Aorta (tissue), 5 donors: ENCODE measurements around the gene NAXE. TPM values are rescaled to one million over a fixed set of nuclear protein-coding genes. Genes with fewer than 3 reads are reported as not detected.
"Not testable (repeated sequence)": the region's sequence is repeated elsewhere in the genome, so short reads cannot be mapped to it uniquely, and the experiment has no call there.

Experiments used
- ATAC-seq: fragments of 200-7000 bp; cut with Tn5 transposase; one replicate; pipeline ENCODE4 v1.9.1; 2022; ENCODE audit warnings: moderate library complexity; ENCODE audit not compliant: low FRiP score
- DNase-seq, 2 donors: peaks; one replicate each; pipeline ENCODE4 v3.0.0-alpha.2; 2020
- H3K27ac ChIP-seq, 2 donors: one replicate each; pipeline ENCODE4 v1.5.1; 2013; ENCODE audit warnings: low read length in 2 of 2, mild to moderate bottlenecking in 2 of 2, moderate library complexity in 2 of 2, control low read depth in 1 of 2, inconsistent platforms in 1 of 2, low read depth in 1 of 2
- H3K27me3 ChIP-seq, 2 donors: one replicate each; pipeline ENCODE4 v1.6.1; 2013; ENCODE audit warnings: control low read depth in 1 of 2, low read length in 1 of 2, mild to moderate bottlenecking in 1 of 2, moderate library complexity in 1 of 2; ENCODE audit not compliant: insufficient read depth in 2 of 2, control insufficient read depth in 1 of 2
- H3K36me3 ChIP-seq, 2 donors: one replicate each; pipeline ENCODE4 v1.6.1; 2013; ENCODE audit warnings: control low read depth in 1 of 2, low read length in 1 of 2, mild to moderate bottlenecking in 1 of 2; ENCODE audit not compliant: insufficient read depth in 2 of 2, control insufficient read depth in 1 of 2
- H3K4me1 ChIP-seq, 2 donors: one replicate each; pipeline ENCODE4 v1.6.1; 2013; ENCODE audit warnings: low read length in 2 of 2, control low read depth in 1 of 2, mild to moderate bottlenecking in 1 of 2, moderate library complexity in 1 of 2; ENCODE audit not compliant: insufficient read depth in 2 of 2, control insufficient read depth in 1 of 2
- H3K4me3 ChIP-seq, 2 donors: one replicate each; pipeline ENCODE4 v1.5.1; 2013; ENCODE audit warnings: low read length in 2 of 2, control low read depth in 1 of 2, mild to moderate bottlenecking in 1 of 2
- H3K9me3 ChIP-seq: one replicate; pipeline ENCODE4 v1.6.1; 2013; ENCODE audit warnings: mild to moderate bottlenecking, low read length; ENCODE audit not compliant: control insufficient read depth
- WGBS, 2 donors: extraction: QIAGEN DNeasy Blood & Tissue Kit; methylation state at CpG; one replicate each; pipeline ENCODE4 v1.1.7; 2013; 5-methylcytosine and 5-hydroxymethylcytosine counted together
- intact Hi-C, 2 donors: fragments of 100-400 bp; cut with DNase I; formaldehyde crosslinking; loops; one replicate each; pipeline versions ENCODE4 v1.14.2 to v1.15.0; 2022
- polyA plus RNA-seq, 2 donors: library from polyadenylated mRNA; stranded (reverse); fragments of 200-250 nt; gene quantifications; one replicate each; pipeline ENCODE4 v1.2.3, GENCODE V29; 2013
- total RNA-seq, 2 donors: library from RNA; stranded (reverse); fragmentation: NEBNext Ultra II Directional; extraction: Animal tissue kit (Norgen Biotek cat#: 25700); gene quantifications; one replicate each; pipeline ENCODE4 v1.2.1, GENCODE V29; 2021
- donor health status: healthy with polysubstance abuse.
- donor health status: Bipolar disorder and iron deficiency.
- donor health status: DM: no; HTN: no; CAD: no.
- donor health status: DM: no; HTN: no; CAD: no.
- donor health status: DM: yes; HTN: yes; CAD: no.

Gene NAXE
- total and polyA plus RNA-seq, 4 donors = 41.5 to 69.4 (median 56.8) TPM

DNA sequence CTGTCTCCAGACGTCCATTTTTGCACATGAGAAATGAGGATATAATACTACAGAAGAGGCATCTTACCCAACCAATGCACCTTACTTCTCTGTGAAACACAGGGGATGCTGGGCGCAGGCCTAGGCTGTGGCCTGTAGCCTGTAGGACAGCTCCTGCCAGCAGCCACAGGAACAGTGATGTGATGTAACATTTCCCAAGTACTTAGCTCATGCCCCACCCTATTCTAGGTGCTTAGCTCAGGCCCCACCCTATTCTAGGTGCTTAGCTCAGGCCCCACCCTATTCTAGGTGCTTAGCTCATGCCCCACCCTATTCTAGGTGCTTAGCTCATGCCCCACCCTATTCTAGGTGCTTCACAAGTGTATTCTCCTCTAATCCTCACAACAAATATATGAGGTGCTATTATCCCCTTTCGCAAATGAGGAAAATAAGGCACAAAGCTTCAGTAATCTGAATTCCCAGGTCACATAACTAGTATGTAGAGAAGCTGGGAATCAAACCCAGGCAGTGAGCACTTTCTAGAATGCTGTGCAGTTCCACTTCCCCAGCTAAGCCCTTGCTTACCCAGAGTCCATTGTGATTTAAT is 4.6 kb upstream of the NAXE start:
- 91 to 92% methylated on average over 3 of the region's 3 CpGs for WGBS, 2 donors
- DNase-seq (peak in 1 of 2 donors; percentile 25), ATAC-seq (no peak)
- Histone ChIP-seq H3K27ac (no peak overlapping the region), H3K4me3 (no peak overlapping the region), H3K36me3 (no peaks in the 10 kb centered on the region), H3K27me3 (no peaks in the 10 kb centered on the region), H3K4me1 (no peaks in the 10 kb centered on the region), H3K9me3 (no peaks in the 10 kb centered on the region)
- intact Hi-C loops = no loop called here

- H3K27me3 ChIP-seq, intact Hi-C loops, ATAC-seq, H3K4me1 ChIP-seq, H3K9me3 ChIP-seq, H3K4me3 ChIP-seq, H3K27ac ChIP-seq, H3K36me3 ChIP-seq: not testable (repeated sequence)
- peak in 1 of 2 donors; percentile 9 for DNase-seq
- 84 to 87% methylated on average over 8 of the region's 8 CpGs for WGBS, 2 donors
Observed at GRCh38 chr1:156587927-156588326, 3.6 kb upstream of the NAXE start.

GRCh38 chr1:156589546-156589945 is 2.0 kb upstream of the NAXE start:
- Histone ChIP-seq H3K4me3 (no peak overlapping the region), H3K4me1 (no peaks in the 10 kb centered on the region), H3K27me3 (no peaks in the 10 kb centered on the region), H3K9me3 (no peaks in the 10 kb centered on the region), H3K27ac (no peak overlapping the region), H3K36me3 (peaks cover 0 to 1% of the 10 kb centered on the region in 2 donors)
- 42 to 53% methylated on average over 5 of the region's 5 CpGs for WGBS, 2 donors
- intact Hi-C loops = no loop called here
- ATAC-seq = no peak
- no peak for DNase-seq

DNA sequence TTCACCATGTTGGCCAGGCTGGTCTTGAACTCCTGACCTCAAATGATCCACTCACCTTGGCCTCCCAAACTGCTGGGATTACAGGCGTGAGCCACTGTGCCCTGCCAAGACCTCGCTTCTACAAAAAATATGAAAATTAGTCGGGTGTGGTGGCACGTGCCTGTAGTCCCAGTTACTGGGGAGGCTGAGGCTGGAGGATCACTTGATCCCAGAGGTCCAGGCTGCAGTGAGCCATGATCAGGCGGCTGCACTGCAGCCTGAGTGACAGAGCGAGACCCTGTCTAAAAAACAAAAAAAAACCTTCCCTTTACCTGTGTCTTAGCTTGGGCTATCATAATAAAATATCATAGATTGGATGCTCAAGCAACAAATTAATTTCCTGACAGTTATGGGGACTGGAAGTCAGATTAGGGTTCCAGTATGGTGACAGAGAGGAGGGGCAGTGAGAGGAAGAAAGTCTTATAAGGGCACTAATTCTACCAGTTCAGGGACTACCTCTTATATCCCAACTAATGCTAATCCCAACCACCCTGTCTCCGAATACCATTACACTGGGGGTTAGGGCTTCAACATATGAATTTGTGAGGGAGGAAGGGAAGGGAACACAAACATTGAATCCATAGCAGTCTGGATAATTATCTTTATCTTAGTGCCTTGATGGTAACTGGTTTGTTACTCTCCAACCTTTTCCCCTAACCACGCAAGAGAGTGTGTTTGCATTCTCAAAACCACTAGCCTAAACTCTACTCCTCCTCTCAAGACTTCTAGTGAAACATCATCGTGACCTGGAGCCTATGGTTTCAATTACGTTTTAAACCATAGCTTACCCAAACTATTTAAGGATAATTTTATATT is 1.0 kb upstream of the NAXE start:
- H3K36me3 ChIP-seq = peaks cover 0 to 4% of the 10 kb centered on the region in 2 donors
- WGBS, 2 donors = 83% methylated on average over 10 of the region's 10 CpGs
- ATAC-seq = no peak
- no peaks in the 10 kb centered on the region for H3K9me3 ChIP-seq
- no peak for DNase-seq
- H3K27ac ChIP-seq = peak overlapping the region in 1 of 2 donors; percentile 23
- no peak overlapping the region for H3K4me3 ChIP-seq
- H3K4me1 ChIP-seq = no peaks in the 10 kb centered on the region
- H3K27me3 ChIP-seq = no peaks in the 10 kb centered on the region
- intact Hi-C loops = loop anchor here in 1 of 2 donors (5.0 kb wide), 1 partner anchor 78 kb away; no protein-coding TSS in a partner anchor

DNA sequence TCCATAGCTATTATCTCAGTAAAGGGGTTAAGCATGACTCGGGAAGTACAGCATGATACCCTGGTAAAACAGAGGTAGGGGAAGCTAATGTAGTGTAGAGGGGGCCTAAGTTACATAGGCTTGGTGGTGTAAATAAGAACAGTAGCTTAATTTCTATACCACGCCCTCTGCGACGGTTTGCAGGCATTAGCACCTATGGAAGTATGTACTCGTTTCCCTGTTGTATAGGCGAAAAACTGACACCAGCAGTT is 470 bp upstream of the NAXE start:
- peak overlapping the region; percentile 71 to 77 for H3K4me3 ChIP-seq
- H3K36me3 ChIP-seq = peaks cover 0 to 6% of the 10 kb centered on the region in 2 donors
- 18% methylated on average over 6 of the region's 6 CpGs for WGBS, 2 donors
- intact Hi-C loops = loop anchor here in 1 of 2 donors (5.0 kb wide), 1 partner anchor 79 kb away; no protein-coding TSS in a partner anchor
- H3K27me3 ChIP-seq = no peaks in the 10 kb centered on the region
- ATAC-seq = no peak
- no peaks in the 10 kb centered on the region for H3K4me1 ChIP-seq
- H3K27ac ChIP-seq = peak overlapping the region; percentile 23 to 91
- DNase-seq = no peak
- no peaks in the 10 kb centered on the region for H3K9me3 ChIP-seq

DNA sequence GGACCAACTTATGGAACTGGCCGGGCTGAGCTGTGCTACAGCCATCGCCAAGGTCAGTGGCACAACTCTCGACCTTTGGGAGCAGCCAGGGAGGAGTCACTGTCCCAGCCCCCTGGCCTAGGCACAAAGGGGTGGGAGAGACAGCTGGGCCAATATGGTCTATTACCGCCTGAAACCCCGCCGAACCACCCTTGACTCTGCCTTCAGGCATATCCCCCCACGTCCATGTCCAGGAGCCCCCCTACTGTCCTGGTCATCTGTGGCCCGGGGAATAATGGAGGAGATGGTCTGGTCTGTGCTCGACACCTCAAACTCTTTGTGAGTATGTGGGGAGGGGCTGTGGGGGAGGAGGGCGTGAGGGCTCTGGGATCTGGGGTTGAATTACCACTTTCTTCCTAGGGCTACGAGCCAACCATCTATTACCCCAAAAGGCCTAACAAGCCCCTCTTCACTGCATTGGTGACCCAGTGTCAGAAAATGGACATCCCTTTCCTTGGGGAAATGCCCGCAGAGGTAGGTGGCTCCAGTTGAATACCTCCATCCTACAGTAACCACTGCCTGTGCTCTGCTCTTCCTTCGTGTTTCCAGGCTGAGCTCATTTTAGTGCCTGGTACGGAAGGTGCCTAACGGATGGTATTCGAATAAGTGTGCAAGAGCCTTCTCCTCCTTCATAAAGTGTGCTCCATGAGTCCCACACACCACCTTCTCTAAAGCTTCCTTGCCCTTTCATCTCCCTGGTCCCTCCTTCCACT is 758 bp downstream of the NAXE start:
- H3K4me3 ChIP-seq = peak overlapping the region; percentile 71 to 77
- H3K27me3 ChIP-seq = no peaks in the 10 kb centered on the region
- WGBS, 2 donors = 50 to 52% methylated on average over 16 of the region's 16 CpGs
- no peak for ATAC-seq
- H3K4me1 ChIP-seq = no peaks in the 10 kb centered on the region
- no peak overlapping the region for H3K27ac ChIP-seq
- peaks cover 3 to 6% of the 10 kb centered on the region in 2 donors for H3K36me3 ChIP-seq
- peak in 1 of 2 donors; percentile 62 for DNase-seq
- no peaks in the 10 kb centered on the region for H3K9me3 ChIP-seq
- intact Hi-C loops = loop anchor here in 1 of 2 donors (5.0 kb wide), 1 partner anchor 80 kb away; no protein-coding TSS in a partner anchor

DNA sequence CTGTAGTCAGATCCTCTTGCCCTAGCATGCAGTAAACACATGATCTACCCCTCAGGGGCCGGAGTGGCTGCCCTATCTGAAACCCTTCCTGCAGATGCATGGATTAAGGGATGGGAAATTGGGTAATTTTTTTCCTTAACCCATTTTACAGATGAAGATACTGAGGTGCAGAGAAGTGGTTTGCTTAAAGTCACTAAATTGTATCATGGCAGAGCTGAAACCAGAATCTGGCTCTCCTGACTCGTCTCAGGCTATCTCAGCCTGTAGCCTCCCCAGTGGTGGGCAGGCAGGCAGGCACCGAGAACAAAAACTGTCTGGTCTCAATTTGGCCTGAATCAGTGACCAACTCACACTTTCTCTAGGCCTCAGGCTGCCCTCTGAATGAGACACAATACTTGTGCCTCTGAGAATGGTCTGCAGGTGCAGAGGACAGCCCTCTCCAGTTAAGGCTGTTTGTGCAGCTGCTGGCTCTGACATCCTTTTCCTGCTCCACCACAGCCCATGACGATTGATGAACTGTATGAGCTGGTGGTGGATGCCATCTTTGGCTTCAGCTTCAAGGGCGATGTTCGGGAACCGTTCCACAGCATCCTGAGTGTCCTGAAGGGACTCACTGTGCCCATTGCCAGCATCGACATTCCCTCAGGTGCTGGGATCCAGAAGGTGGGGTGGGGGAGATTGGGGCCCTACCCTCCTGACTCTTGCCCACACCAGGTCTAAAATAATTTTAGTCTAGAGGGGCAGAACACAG is 1.5 kb downstream of the NAXE start:
- 78 to 83% methylated on average over 8 of the region's 8 CpGs for WGBS, 2 donors
- intact Hi-C loops = loop anchor here in 1 of 2 donors (5.0 kb wide), 1 partner anchor 81 kb away; no protein-coding TSS in a partner anchor
- Histone ChIP-seq H3K4me1 (no peaks in the 10 kb centered on the region), H3K27ac (no peak overlapping the region), H3K9me3 (no peaks in the 10 kb centered on the region), H3K27me3 (no peaks in the 10 kb centered on the region), H3K36me3 (peaks cover 5 to 6% of the 10 kb centered on the region in 2 donors), H3K4me3 (no peak overlapping the region)
- no peak for ATAC-seq
- DNase-seq = peak in 1 of 2 donors; percentile 51

DNA sequence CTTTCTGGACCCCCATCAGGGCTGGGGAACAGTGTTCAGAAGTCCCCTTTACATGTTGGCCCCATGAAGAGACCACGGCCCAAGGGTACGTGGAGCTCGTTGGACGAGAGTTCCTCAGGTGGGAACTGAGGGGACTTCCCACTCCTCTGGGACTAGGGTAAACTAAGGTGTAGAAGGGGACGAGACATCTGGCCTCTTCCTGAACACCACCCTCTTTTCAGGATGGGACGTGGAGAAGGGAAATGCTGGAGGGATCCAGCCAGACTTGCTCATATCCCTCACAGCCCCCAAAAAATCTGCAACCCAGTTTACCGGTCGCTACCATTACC is 2.0 kb downstream of the NAXE start:
- Histone ChIP-seq H3K4me1 (no peaks in the 10 kb centered on the region), H3K27me3 (no peaks in the 10 kb centered on the region), H3K36me3 (peaks cover 5 to 6% of the 10 kb centered on the region in 2 donors), H3K27ac (no peak overlapping the region), H3K4me3 (no peak overlapping the region), H3K9me3 (no peaks in the 10 kb centered on the region)
- DNase-seq (peak in 1 of 2 donors; percentile 45), ATAC-seq (no peak)
- WGBS, 2 donors = 86 to 91% methylated on average over 8 of the region's 8 CpGs
- intact Hi-C loops = loop anchor here in 1 of 2 donors (5.0 kb wide), 1 partner anchor 81 kb away; no protein-coding TSS in a partner anchor
